HL-60 (cell line): ENCODE measurements around the gene SSNA1.

ENCODE experiments used
- DNase-seq, 2 experiments: peaks; one replicate each; pipeline ENCODE4 v3.0.0-alpha.2; 2010 to 2020; ENCODE audit warnings: low read depth in 1 of 2, low spot score in 1 of 2
- H3K27ac ChIP-seq: fragments of 250-450 bp; sonication (Bioruptor Pico); replicated peaks from 2 replicates; pipeline ENCODE4 v1.5.1; 2020; ENCODE audit warnings: mild to moderate bottlenecking, moderate library complexity
- H3K27me3 ChIP-seq: fragments of 250-450 bp; sonication (Bioruptor Pico); 2 replicates; pipeline ENCODE4 v1.5.1; 2021; ENCODE audit warnings: mild to moderate bottlenecking, moderate library complexity; ENCODE audit not compliant: insufficient read depth, poor library complexity, severe bottlenecking
- H3K4me3 ChIP-seq: replicated peaks from 2 replicates; pipeline ENCODE4 v1.5.1; 2011; ENCODE audit warnings: mild to moderate bottlenecking, control low read depth, low read length; ENCODE audit not compliant: insufficient read depth
- GABPA ChIP-seq: IDR thresholded peaks from 2 replicates; pipeline ENCODE4 v1.6.1; 2012; ENCODE audit warnings: low read depth
- POLR2AphosphoS5 ChIP-seq: IDR thresholded peaks from 2 replicates; pipeline ENCODE4 v1.6.1; 2012; ENCODE audit warnings: low read depth
- SPI1 ChIP-seq: IDR thresholded peaks from 2 replicates; pipeline ENCODE4 v1.6.1; 2012; ENCODE audit warnings: low read depth, mild to moderate bottlenecking, borderline replicate concordance
- TF ChIP-seq, protein P1 (sequence below): IDR thresholded peaks from 2 replicates; pipeline ENCODE4 v1.6.1; 2012; ENCODE audit warnings: low read depth; ENCODE audit not compliant: insufficient replicate concordance
- TF ChIP-seq, protein P2 (sequence below): IDR thresholded peaks from one replicate; pipeline ENCODE4 v1.5.1; 2011; ENCODE audit warnings: low read length, control low read depth, inconsistent platforms; ENCODE audit not compliant: insufficient read depth

Gene SSNA1

DNA sequence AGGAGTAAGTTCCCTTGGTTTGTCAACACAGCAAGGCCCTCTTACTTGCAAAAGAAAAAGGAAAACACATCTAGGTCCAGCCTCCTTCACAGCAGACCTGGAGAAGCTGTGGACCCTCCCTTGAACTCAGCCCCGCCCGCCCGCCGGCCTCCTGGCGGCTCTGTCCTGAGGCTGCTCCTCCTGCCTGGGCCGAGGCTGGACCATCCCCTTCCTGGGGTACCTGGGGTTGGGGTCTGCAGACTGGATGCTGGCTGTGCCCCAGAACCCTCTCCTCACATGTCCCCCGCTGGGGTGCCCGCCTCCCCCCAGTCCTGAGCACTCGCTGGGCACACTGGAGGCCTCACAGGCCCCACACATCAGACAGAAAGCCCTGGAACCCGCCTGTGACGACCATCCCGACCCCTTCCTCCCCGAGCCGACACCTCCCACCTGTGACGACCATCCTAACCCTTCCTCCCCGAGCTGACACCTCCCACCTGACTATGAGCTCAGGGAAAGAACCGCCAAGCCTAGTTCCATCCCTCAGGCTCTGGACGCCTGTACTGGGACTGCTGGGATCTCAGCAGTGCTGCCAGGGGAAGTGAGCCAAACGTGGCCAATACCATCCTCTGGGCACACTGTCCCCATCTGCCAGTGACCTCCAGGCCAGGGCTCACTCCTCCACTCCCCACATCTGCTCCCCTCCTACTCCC, 9.4 kb upstream of the SSNA1 start:
- H3K27me3 ChIP-seq, result no peaks in the 10 kb centered on the region
- no peak for TF ChIP-seq POLR2AphosphoS5
- no peak for TF ChIP-seq GABPA
- TF ChIP-seq, protein P1, sequence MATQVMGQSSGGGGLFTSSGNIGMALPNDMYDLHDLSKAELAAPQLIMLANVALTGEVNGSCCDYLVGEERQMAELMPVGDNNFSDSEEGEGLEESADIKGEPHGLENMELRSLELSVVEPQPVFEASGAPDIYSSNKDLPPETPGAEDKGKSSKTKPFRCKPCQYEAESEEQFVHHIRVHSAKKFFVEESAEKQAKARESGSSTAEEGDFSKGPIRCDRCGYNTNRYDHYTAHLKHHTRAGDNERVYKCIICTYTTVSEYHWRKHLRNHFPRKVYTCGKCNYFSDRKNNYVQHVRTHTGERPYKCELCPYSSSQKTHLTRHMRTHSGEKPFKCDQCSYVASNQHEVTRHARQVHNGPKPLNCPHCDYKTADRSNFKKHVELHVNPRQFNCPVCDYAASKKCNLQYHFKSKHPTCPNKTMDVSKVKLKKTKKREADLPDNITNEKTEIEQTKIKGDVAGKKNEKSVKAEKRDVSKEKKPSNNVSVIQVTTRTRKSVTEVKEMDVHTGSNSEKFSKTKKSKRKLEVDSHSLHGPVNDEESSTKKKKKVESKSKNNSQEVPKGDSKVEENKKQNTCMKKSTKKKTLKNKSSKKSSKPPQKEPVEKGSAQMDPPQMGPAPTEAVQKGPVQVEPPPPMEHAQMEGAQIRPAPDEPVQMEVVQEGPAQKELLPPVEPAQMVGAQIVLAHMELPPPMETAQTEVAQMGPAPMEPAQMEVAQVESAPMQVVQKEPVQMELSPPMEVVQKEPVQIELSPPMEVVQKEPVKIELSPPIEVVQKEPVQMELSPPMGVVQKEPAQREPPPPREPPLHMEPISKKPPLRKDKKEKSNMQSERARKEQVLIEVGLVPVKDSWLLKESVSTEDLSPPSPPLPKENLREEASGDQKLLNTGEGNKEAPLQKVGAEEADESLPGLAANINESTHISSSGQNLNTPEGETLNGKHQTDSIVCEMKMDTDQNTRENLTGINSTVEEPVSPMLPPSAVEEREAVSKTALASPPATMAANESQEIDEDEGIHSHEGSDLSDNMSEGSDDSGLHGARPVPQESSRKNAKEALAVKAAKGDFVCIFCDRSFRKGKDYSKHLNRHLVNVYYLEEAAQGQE, result no peak
- TF ChIP-seq, protein P2, sequence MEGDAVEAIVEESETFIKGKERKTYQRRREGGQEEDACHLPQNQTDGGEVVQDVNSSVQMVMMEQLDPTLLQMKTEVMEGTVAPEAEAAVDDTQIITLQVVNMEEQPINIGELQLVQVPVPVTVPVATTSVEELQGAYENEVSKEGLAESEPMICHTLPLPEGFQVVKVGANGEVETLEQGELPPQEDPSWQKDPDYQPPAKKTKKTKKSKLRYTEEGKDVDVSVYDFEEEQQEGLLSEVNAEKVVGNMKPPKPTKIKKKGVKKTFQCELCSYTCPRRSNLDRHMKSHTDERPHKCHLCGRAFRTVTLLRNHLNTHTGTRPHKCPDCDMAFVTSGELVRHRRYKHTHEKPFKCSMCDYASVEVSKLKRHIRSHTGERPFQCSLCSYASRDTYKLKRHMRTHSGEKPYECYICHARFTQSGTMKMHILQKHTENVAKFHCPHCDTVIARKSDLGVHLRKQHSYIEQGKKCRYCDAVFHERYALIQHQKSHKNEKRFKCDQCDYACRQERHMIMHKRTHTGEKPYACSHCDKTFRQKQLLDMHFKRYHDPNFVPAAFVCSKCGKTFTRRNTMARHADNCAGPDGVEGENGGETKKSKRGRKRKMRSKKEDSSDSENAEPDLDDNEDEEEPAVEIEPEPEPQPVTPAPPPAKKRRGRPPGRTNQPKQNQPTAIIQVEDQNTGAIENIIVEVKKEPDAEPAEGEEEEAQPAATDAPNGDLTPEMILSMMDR, result no peak
- no peak for TF ChIP-seq SPI1

DNA sequence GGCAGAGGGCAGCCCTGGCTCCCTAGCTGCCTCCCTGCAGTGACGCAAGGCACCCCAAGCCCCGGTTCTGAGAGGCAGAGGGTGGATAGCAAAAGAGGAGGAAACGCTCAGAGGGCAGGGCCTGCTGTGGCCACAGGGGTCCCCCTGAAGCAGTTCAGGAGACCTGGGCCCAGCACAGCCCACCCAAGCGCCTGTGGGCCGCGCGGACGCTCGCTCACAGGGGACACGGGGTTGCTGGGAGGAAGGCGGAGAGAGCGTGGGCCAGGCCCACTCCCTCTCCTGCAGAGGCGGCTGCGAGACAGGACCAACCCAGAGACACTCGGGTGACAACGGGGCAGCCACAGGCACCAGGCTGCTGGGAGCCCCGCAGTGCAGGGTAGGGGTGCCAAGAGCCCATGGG, 8.7 kb upstream of the SSNA1 start:
- H3K27ac ChIP-seq, result no peak overlapping the region
- no peak overlapping the region for H3K4me3 ChIP-seq
- no peaks in the 10 kb centered on the region for H3K27me3 ChIP-seq
- no peak for DNase-seq
- TF ChIP-seq GABPA (no peak), POLR2AphosphoS5 (no peak), SPI1 (no peak)
- TF ChIP-seq, protein P1, result no peak
- TF ChIP-seq, protein P2, result no peak

More for the DNA sequence above, 9.4 kb upstream of the SSNA1 start:
- no peak overlapping the region for H3K4me3 ChIP-seq
- no peak for DNase-seq
- no peak overlapping the region for H3K27ac ChIP-seq

DNA sequence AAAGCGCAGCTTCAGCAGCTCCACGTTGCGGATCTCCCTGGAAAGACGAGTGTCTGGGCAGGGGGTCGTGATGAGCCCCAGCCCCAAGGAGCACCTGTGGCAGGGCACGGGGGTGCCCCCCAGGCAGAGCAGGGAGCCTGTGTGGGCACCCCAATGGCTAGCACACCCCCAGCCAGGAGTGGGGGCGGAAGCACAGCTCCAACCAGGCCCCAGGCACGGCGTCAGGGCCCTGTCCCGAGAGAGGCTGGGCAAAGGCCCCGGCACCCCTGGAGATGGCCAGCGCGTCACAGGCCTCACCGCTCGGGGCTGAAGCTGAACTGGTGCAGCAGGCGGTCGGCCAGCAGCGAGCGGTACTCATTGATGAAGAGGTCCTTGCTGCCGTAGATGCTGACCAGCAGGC, 8.0 kb upstream of the SSNA1 start:
- Histone ChIP-seq H3K4me3 (no peak overlapping the region), H3K27ac (no peak overlapping the region), H3K27me3 (no peaks in the 10 kb centered on the region)
- DNase-seq, result no peak
- TF ChIP-seq, protein P2, result no peak
- TF ChIP-seq, protein P1, result no peak
- TF ChIP-seq GABPA (no peak), POLR2AphosphoS5 (no peak), SPI1 (no peak)
